Muscle of arm (tissue), 12 donors: ENCODE results near the gene TMC4. TPM values are rescaled to one million over a fixed set of nuclear protein-coding genes. Genes with fewer than 3 reads are reported as not detected.

Experiments
- DNase-seq: peaks from one replicate; pipeline ENCODE4 v3.0.0-alpha.2; 2013
- polyA plus RNA-seq, 12 donors: library from polyadenylated mRNA; unstranded; fragments of 120-200 nt; gene quantifications; one replicate each; pipeline ENCODE4 v1.2.1, GENCODE V29; 2013; ENCODE audit not compliant: insufficient read length in 12 of 12

TMC4 gene
- polyA plus RNA-seq, 12 donors = 1.6 to 35.1 (median 3.5) TPM; not detected in 1

- DNase-seq = no peak
Observed at GRCh38 chr19:54156953-54157352, 16.0 kb downstream of the TMC4 start.

DNA sequence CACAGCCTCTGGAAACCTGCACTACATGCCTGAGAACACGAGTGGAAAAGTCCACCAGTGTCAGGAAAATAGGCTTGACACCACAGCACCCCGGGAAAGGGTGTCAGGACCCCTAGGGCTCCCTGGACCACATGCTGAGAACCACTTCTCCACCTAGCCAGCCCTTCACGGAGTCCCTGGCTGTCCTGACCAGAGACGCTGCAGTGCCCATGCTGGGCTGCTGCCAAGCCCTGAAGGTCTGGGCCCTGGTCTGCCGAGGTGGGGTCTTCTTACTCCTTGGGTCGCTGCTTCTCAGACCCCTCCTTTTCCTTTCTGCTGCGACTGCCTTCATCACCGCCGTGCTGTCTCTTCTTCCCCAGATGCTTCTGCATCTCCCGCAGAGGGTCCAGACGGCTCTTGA is 16.5 kb downstream of the TMC4 start:
- no peak for DNase-seq

- DNase-seq = no peak
Observed at GRCh38 chr19:54155694-54156093, 17.3 kb downstream of the TMC4 start.

- no peak for DNase-seq
Observed at GRCh38 chr19:54154603-54155345, 18.2 kb downstream of the TMC4 start.

DNA sequence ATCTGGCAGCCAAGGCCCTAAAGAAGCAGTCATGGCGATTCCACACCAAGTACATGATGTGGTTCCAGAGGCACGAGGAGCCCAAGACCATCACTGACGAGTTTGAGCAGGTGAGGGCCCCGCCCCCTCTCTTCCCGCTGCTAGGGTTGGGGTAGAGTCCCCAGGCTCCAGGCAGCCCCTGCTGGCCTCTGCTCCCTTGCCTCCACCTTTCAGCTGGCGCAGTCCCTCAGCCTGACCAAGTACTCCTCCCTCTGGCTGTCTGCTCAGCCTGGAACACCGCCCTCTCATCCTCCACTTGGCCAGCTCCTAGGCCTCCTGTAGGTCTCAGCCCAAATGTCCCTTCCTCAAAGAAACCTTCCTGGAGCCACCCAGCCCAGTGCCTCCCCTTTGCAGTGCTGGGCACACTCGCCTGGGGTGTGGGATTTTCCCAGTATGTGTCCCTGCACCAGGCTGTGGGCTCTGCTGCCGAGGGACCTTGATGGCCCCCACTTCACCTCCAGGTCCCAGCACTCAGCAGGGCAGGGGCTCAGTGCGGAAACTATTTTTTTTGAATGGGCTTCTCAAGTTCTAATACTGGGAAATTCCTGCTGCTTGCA is 19.1 kb downstream of the TMC4 start:
- no peak for DNase-seq

DNA sequence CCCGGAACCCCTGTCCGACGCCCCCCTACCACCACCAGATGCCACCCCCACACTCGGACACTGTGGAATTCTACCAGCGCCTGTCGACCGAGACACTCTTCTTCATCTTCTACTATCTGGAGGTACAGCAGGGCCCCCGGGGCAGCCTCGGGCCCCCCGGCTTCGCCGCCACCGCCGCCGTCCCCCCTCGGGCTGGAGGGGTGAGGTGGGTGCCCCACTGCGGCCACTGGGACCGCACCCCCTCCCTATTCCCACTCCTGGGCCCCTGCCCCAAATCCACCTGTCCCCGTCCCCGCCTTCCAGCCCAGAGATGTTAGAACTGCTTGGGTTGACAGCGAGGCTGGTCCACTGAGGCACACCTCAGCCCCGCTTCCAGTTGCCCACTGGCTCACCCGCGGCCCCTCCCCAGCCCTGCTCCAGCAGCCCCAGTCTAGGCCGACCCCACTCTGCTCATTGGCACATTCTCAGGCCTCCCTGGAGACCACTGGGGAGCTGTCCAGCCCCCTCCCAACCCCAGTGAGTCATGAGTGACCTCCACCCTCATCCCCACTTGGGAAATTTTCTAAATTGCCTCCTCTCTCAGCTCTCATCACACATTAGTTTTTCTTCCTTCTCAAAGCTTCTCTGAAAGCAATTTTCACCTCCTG is 20.0 kb downstream of the TMC4 start:
- no peak for DNase-seq

DNA sequence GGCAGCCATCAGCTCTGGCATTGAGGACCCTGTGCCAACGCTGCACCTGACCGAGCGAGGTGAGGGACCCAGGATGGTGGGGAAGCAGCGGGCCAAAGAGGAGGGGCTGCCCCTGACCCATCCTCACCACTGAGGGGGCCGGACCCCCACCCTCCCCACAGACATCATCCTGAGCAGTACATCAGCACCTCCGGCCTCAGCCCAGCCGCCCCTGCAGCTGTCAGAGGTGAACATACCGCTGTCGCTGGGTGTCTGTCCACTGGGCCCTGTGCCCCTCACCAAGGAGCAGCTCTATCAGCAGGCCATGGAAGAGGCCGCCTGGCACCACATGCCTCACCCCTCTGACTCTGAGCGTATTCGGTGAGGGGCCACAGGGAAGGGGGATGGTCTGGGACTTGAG is 20.7 kb downstream of the TMC4 start:
- DNase-seq = no peak

- DNase-seq = no peak
Observed at GRCh38 chr19:54151362-54152035, 21.5 kb downstream of the TMC4 start.

DNA sequence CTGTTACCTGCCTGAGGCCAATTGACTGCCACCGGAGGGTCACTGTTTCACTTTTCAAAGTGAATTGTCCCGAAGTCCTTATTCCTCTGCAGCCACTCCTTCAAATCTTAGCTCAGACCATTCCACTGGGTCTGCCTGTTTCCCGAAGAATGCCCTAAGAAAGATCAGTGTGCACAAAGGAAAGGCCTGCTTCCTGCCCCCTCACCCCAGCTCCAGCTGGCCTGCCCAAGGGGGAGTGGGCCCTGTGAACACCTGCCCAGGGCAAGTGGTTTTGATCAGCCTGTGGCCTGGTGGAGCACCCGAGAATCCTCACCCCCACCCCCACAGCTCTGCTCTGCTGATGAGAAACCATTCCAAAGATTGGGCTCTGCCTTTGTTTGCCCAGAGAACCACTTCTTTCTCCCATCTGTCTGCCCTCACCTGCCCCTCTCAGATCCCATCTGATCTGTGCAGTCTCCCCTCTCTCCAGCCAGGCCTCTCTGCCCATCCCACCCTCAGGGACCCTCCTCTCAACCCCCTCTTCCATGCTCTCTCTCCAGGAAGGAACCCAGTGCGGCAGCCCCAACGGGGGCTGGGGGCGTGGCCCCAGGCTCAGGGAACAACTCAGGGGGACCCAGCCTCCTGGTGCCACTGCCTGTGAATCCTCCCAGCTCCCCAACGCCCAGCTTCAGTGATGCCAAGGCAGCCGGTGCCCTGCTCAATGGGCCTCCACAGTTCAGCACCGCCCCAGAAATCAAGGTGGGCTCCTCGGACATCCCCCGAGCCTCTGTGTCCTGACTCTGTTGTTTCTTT is 23.7 kb downstream of the TMC4 start:
- no peak for DNase-seq

DNA sequence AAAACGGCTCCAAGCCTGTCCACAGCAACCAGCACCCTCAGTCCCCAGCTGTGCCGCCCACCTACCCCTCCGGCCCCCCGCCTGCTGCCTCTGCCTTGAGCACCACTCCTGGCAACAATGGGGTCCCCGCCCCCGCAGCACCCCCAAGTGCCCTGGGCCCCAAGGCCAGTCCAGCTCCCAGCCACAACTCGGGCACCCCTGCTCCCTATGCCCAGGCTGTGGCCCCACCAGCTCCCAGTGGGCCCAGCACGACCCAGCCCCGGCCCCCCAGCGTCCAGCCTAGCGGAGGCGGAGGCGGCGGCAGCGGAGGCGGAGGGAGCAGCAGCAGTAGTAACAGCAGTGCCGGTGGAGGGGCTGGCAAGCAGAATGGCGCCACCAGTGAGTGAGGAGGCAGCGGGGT is 24.8 kb downstream of the TMC4 start:
- no peak for DNase-seq

- DNase-seq = no peak
Observed at GRCh38 chr19:54147676-54148075, 25.3 kb downstream of the TMC4 start.

GRCh38 chr19:54145541-54146158 is 27.3 kb downstream of the TMC4 start:
- no peak for DNase-seq

- no peak for DNase-seq
Observed at GRCh38 chr19:54142166-54142780, 30.7 kb downstream of the TMC4 start.

DNA sequence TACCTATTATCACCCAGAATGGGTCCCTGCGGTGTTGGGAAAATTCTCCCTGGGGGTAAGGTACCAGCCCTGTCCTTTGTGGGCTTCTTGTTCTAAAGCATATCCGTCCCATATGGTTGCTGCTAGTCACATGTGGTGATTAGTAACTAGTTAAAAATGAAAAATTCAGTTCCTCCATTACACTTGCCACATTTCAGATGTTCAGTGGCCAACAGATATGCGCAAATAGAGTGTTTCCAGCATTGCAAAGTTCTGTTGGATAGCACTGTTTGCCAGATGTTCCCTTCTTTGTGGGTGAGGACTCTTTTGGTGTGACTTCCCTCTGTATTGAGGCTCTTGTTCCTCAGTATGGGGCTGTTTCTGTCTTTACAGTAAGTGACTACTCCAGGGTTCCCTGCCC is 31.6 kb downstream of the TMC4 start:
- no peak for DNase-seq

- DNase-seq = no peak
Observed at GRCh38 chr19:54138489-54139256, 34.3 kb downstream of the TMC4 start.

- no peak for DNase-seq
Observed at GRCh38 chr19:54137699-54138488, 35.1 kb downstream of the TMC4 start, which contains the start of gene CNOT3. Gene CNOT3, plus strand, starts transcription at chr19:54137762. Its CDS starts 5,217 bp downstream, at chr19:54142979.

- DNase-seq = peak; percentile 100
Observed at GRCh38 chr19:54136864-54137698, 35.9 kb downstream of the TMC4 start.
